Osteocyte (in vitro differentiated cells): ENCODE data around the gene DMD. TPM values are rescaled to one million over a fixed set of nuclear protein-coding genes. Genes with fewer than 3 reads are reported as not detected.

ENCODE experiments used
- DNase-seq: peaks from one replicate; pipeline ENCODE4 v3.0.0; 2021; ENCODE audit warnings: mixed read lengths; ENCODE audit not compliant: unreplicated experiment; ENCODE audit errors: extremely low spot score
- H3K27ac Mint-ChIP-seq: one replicate; pipeline ENCODE4 v1.8.0; 2021; ENCODE audit warnings: mild to moderate bottlenecking, mixed read lengths; ENCODE audit not compliant: unreplicated experiment
- H3K27me3 Mint-ChIP-seq: one replicate; pipeline ENCODE4 v1.8.0; 2021; ENCODE audit warnings: mixed read lengths; ENCODE audit not compliant: unreplicated experiment
- H3K36me3 Mint-ChIP-seq: one replicate; pipeline ENCODE4 v1.8.0; 2021; ENCODE audit warnings: mixed read lengths; ENCODE audit not compliant: unreplicated experiment
- H3K4me1 Mint-ChIP-seq: one replicate; pipeline ENCODE4 v1.8.0; 2021; ENCODE audit warnings: mixed read lengths; ENCODE audit not compliant: unreplicated experiment
- H3K4me3 Mint-ChIP-seq: one replicate; pipeline ENCODE4 v1.8.0; 2021; ENCODE audit warnings: mild to moderate bottlenecking, moderate library complexity, mixed read lengths; ENCODE audit not compliant: unreplicated experiment
- H3K9me3 Mint-ChIP-seq: one replicate; pipeline ENCODE4 v1.8.0; 2021; ENCODE audit warnings: mixed read lengths; ENCODE audit not compliant: unreplicated experiment
- CTCF ChIP-seq: fragments of 200-600 bp; sonication (generic); IDR thresholded peaks from 2 replicates; pipeline ENCODE4 v1.5.0; 2021; ENCODE audit warnings: antibody characterized with exemption, mild to moderate bottlenecking, moderate library complexity
- total RNA-seq: library from RNA; stranded (reverse); gene quantifications from 2 replicates; pipeline ENCODE4 v1.2.1, GENCODE V29; 2021

Gene DMD
- total RNA-seq, 1 donor from 2014 or later, result 317 TPM

GRCh38 chrX:33178690-33179089 lies 32.7 kb downstream of the DMD start:
- H3K9me3 Mint-ChIP-seq, result no peaks in the 10 kb centered on the region
- TF ChIP-seq CTCF, result no peak
- peaks cover 24% of the 10 kb centered on the region for H3K4me1 Mint-ChIP-seq
- H3K27me3 Mint-ChIP-seq, result no peaks in the 10 kb centered on the region
- peaks cover 5% of the 10 kb centered on the region for H3K36me3 Mint-ChIP-seq
- H3K4me3 Mint-ChIP-seq, result no peak overlapping the region
- no peak overlapping the region for H3K27ac Mint-ChIP-seq
- no peak for DNase-seq

- TF ChIP-seq CTCF, result no peak
- H3K36me3 Mint-ChIP-seq, result peaks cover 5% of the 10 kb centered on the region
- no peaks in the 10 kb centered on the region for H3K9me3 Mint-ChIP-seq
- no peak for DNase-seq
- H3K4me3 Mint-ChIP-seq, result no peak overlapping the region
- H3K27ac Mint-ChIP-seq, result no peak overlapping the region
- no peaks in the 10 kb centered on the region for H3K27me3 Mint-ChIP-seq
- peaks cover 19% of the 10 kb centered on the region for H3K4me1 Mint-ChIP-seq
Observed at GRCh38 chrX:33178218-33178617, 33.1 kb downstream of the DMD start.

GRCh38 chrX:33175201-33175600 lies 36.1 kb downstream of the DMD start:
- Mint-ChIP-seq H3K27ac (no peak overlapping the region), H3K4me3 (no peak overlapping the region), H3K4me1 (peaks cover 5% of the 10 kb centered on the region), H3K9me3 (no peaks in the 10 kb centered on the region), H3K36me3 (peaks cover 5% of the 10 kb centered on the region), H3K27me3 (no peaks in the 10 kb centered on the region)
- no peak for DNase-seq
- TF ChIP-seq CTCF, result no peak

GRCh38 chrX:33171041-33171440 lies 40.3 kb downstream of the DMD start:
- Mint-ChIP-seq H3K4me1 (no peaks in the 10 kb centered on the region), H3K4me3 (no peak overlapping the region), H3K27me3 (no peaks in the 10 kb centered on the region), H3K9me3 (no peaks in the 10 kb centered on the region), H3K36me3 (no peaks in the 10 kb centered on the region), H3K27ac (no peak overlapping the region)
- no peak for DNase-seq
- TF ChIP-seq CTCF, result no peak

GRCh38 chrX:33161829-33162228 lies 49.5 kb downstream of the DMD start:
- H3K4me3 Mint-ChIP-seq, result no peak overlapping the region
- no peak for DNase-seq
- no peaks in the 10 kb centered on the region for H3K9me3 Mint-ChIP-seq
- no peaks in the 10 kb centered on the region for H3K4me1 Mint-ChIP-seq
- H3K27ac Mint-ChIP-seq, result no peak overlapping the region
- no peaks in the 10 kb centered on the region for H3K27me3 Mint-ChIP-seq
- TF ChIP-seq CTCF, result no peak
- H3K36me3 Mint-ChIP-seq, result no peaks in the 10 kb centered on the region
